HCT116 (cell line): ENCODE measurements around the gene KRT86.

Experiments
- CEBPB ChIP-seq: IDR thresholded peaks from 2 replicates; pipeline ENCODE4 v1.6.1; 2012; ENCODE audit warnings: low read depth
- CTCF ChIP-seq, 3 experiments: fragments of 200-600 bp in 1 of 3; sonication (generic) in 1 of 3; IDR thresholded peaks in 2 of 3; conservative IDR thresholded peaks in 1 of 3; 2 replicates each; pipeline ENCODE4 v1.5.1; 2012 to 2017; ENCODE audit warnings: low read depth in 2 of 3, low read length in 2 of 3, antibody characterized with exemption in 1 of 3, borderline replicate concordance in 1 of 3, control low read depth in 1 of 3, mild to moderate bottlenecking in 1 of 3, mixed read lengths in 1 of 3, mixed run types in 1 of 3, moderate library complexity in 1 of 3; ENCODE audit not compliant: insufficient read depth in 1 of 3
- EZH2 ChIP-seq: fragments of 200-600 bp; sonication (generic); IDR thresholded peaks from 2 replicates; pipeline ENCODE4 v1.6.1; 2017; ENCODE audit warnings: antibody characterized with exemption, mixed run types
- FOSL1 ChIP-seq: IDR thresholded peaks from 2 replicates; pipeline ENCODE4 v1.6.1; 2012; ENCODE audit warnings: low read depth
- JUND ChIP-seq: IDR thresholded peaks from 2 replicates; pipeline ENCODE4 v1.6.1; 2012
- POLR2A ChIP-seq: IDR thresholded peaks from 2 replicates; pipeline ENCODE4 v1.7.0; 2011; ENCODE audit warnings: borderline replicate concordance; ENCODE audit not compliant: insufficient read depth, insufficient read length; ENCODE audit errors: extremely low read depth
- POLR2AphosphoS5 ChIP-seq: IDR thresholded peaks from 2 replicates; pipeline ENCODE4 v1.6.1; 2011; ENCODE audit warnings: mild to moderate bottlenecking, low read depth, low read length, moderate library complexity
- SP1 ChIP-seq: IDR thresholded peaks from 2 replicates; pipeline ENCODE4 v1.6.1; 2012; ENCODE audit warnings: low read depth
- SRF ChIP-seq: IDR thresholded peaks from 2 replicates; pipeline ENCODE4 v1.6.1; 2012; ENCODE audit warnings: low read depth
- TCF7L2 ChIP-seq: IDR thresholded peaks from 2 replicates; pipeline ENCODE4 v1.7.0; 2011; ENCODE audit warnings: borderline replicate concordance, inconsistent platforms; ENCODE audit not compliant: insufficient read depth, insufficient read length; ENCODE audit errors: extremely low read depth
- YY1 ChIP-seq: IDR thresholded peaks from 2 replicates; pipeline ENCODE4 v1.6.1; 2011; ENCODE audit warnings: low read length, low read depth, moderate library complexity, mild to moderate bottlenecking; ENCODE audit not compliant: insufficient replicate concordance; ENCODE audit errors: extremely low read depth
- ZNF274 ChIP-seq: fragments of 200-500 bp; sonication (Bioruptor generic); IDR thresholded peaks from 2 replicates; pipeline ENCODE4 v1.6.1; 2014; ENCODE audit warnings: mild to moderate bottlenecking, low read depth, low read length, inconsistent platforms
- TF ChIP-seq, protein P1 (sequence below): IDR thresholded peaks from 2 replicates; pipeline ENCODE4 v1.6.1; 2012

- TF ChIP-seq JUND (no peak), CTCF (IDR thresholded peaks at IDR 0.05 in 2 of 3, conservative IDR thresholded peaks at IDR 0.05 in 1 of 3; ENCODE audit: borderline replicate concordance in 1 of 3, insufficient read depth in 1 of 3, low read depth in 2 of 3, low read length in 2 of 3) (no peak), EZH2 (no peak), SRF (no peak), TCF7L2 (no peak), POLR2A (no peak), YY1 (no peak), POLR2AphosphoS5 (no peak), CEBPB (no peak), SP1 (no peak), FOSL1 (no peak), ZNF274 (no peak)
- TF ChIP-seq, protein P1, sequence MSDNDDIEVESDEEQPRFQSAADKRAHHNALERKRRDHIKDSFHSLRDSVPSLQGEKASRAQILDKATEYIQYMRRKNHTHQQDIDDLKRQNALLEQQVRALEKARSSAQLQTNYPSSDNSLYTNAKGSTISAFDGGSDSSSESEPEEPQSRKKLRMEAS, result no peak
These were observed 28.4 kb upstream of the KRT86 start for GRCh38 chr12:52245962-52246569.
